ENCODE results near the gene AMPD1. TPM values are rescaled to one million over a fixed set of nuclear protein-coding genes. Genes with fewer than 3 reads are reported as not detected.

AMPD1 gene
- total RNA-seq, 4 donors from 2014 or later: 0.51 TPM; not detected in 3

- TF ChIP-seq CTCF (IDR thresholded peaks at IDR 0.05; ENCODE audit: low read depth): no peak
These were observed 29.9 kb upstream of the AMPD1 start for GRCh38 chr1:114725230-114725629.

GRCh38 chr1:114723915-114724314 is 28.6 kb upstream of the AMPD1 start:
- no peak for TF ChIP-seq CTCF (IDR thresholded peaks at IDR 0.05; ENCODE audit: low read depth)

GRCh38 chr1:114723457-114723856 is 28.1 kb upstream of the AMPD1 start:
- no peak for TF ChIP-seq CTCF (IDR thresholded peaks at IDR 0.05; ENCODE audit: low read depth)

- no peak for TF ChIP-seq CTCF (IDR thresholded peaks at IDR 0.05; ENCODE audit: low read depth)
These were observed 25.1 kb upstream of the AMPD1 start for GRCh38 chr1:114720492-114720891.

GRCh38 chr1:114719424-114719787 is 24.1 kb upstream of the AMPD1 start:
- TF ChIP-seq CTCF (IDR thresholded peaks at IDR 0.05; ENCODE audit: low read depth): no peak

- no peak for TF ChIP-seq CTCF (IDR thresholded peaks at IDR 0.05; ENCODE audit: low read depth)
These were observed 23.5 kb upstream of the AMPD1 start for GRCh38 chr1:114718661-114719423.

GRCh38 chr1:114716304-114717170 is 21.2 kb upstream of the AMPD1 start, which contains the start of gene NRAS:
NRAS (minus strand) TSS chr1:114716771; CDS start chr1:114716160, 611 bp downstream.
- no peak for TF ChIP-seq CTCF (IDR thresholded peaks at IDR 0.05; ENCODE audit: low read depth)

Data from subcutaneous adipose tissue (tissue), 4 donors.